Transverse colon (tissue), 4 donors: ENCODE measurements around the gene AGAP9. TPM values are rescaled to one million over a fixed set of nuclear protein-coding genes. Genes with fewer than 3 reads are reported as not detected.
"Not testable (repeated sequence)": the region's sequence is repeated elsewhere in the genome, so short reads cannot be mapped to it uniquely, and the experiment has no call there.

ENCODE experiments used
- DNase-seq: peaks from one replicate; pipeline ENCODE4 v3.0.0-alpha.2; 2019
- H3K27ac ChIP-seq, 4 donors: fragments of 200-600 bp; sonication (generic); 2 replicates each; pipeline ENCODE4 v1.5.1; 2016 to 2018; ENCODE audit warnings: inconsistent platforms in 4 of 4
- H3K27me3 ChIP-seq: fragments of 200-600 bp; sonication (generic); 2 replicates; pipeline ENCODE4 v1.5.1; 2017; ENCODE audit warnings: inconsistent platforms
- H3K36me3 ChIP-seq, 4 donors: fragments of 200-600 bp; sonication (generic); 2 replicates each; pipeline ENCODE4 v1.5.1; 2017 to 2019; ENCODE audit warnings: inconsistent platforms in 4 of 4
- H3K4me1 ChIP-seq, 4 donors: fragments of 200-600 bp; sonication (generic); 2 replicates each; pipeline ENCODE4 v1.5.1; 2017 to 2020; ENCODE audit warnings: inconsistent platforms in 4 of 4
- H3K4me3 ChIP-seq, 4 donors: fragments of 200-600 bp; sonication (generic); 1 replicate in 1 of 4; 2 replicates in 3 of 4; pipeline versions ENCODE4 v1.5.1 to v1.6.1; 2017 to 2019; ENCODE audit warnings: inconsistent platforms in 4 of 4
- H3K9me3 ChIP-seq, 2 donors: fragments of 200-600 bp; sonication (generic); 2 replicates each; pipeline ENCODE4 v1.5.1; 2017 to 2019; ENCODE audit warnings: inconsistent platforms in 2 of 2
- WGBS, 2 donors: methylation state at CpG; one replicate each; pipeline ENCODE4 v1.1.5; 2018; ENCODE audit warnings: low coverage in 1 of 2; 5-methylcytosine and 5-hydroxymethylcytosine counted together
- in situ Hi-C, 4 donors: fragments of 200-750 bp; cut with MboI; loops; one replicate each; pipeline versions ENCODE4 v1.15.0 to v1.15.1; 2017; ENCODE audit warnings: low sequenced_read_pairs in 3 of 4, low pct_ligation_motif_present in 1 of 4, low pct_unique_long_range_greater_than_20kb in 1 of 4
- intact Hi-C: fragments of 100-400 bp; cut with DNase I; formaldehyde crosslinking; loops from one replicate; pipeline ENCODE4 v1.15.1; 2023; ENCODE audit warnings: low total_unique reads
- total RNA-seq, 4 donors: library from RNA; depleted of rRNA; stranded (reverse); fragments of >200 nt; gene quantifications; one replicate each; pipeline ENCODE4 v1.1.0, GENCODE V29; 2016

The AGAP9 gene
- total RNA-seq, 4 donors from 2014 or later, result 2.0 to 18.6 (median 12.4) TPM

- H3K27ac ChIP-seq, H3K4me3 ChIP-seq, H3K4me1 ChIP-seq, H3K36me3 ChIP-seq, intact Hi-C loops, H3K9me3 ChIP-seq, in situ Hi-C loops, H3K27me3 ChIP-seq, DNase-seq: not testable (repeated sequence)
- no CpG with 5 or more reads among the region's 7 CpGs for whole genome bisulfite sequencing, 2 donors
Observed at GRCh38 chr10:47473516-47473915, 49.9 kb downstream of the AGAP9 start.

GRCh38 chr10:47472647-47473046 is 50.8 kb downstream of the AGAP9 start:
- in situ Hi-C loops, H3K9me3 ChIP-seq, DNase-seq, H3K27ac ChIP-seq, H3K27me3 ChIP-seq, H3K4me1 ChIP-seq, H3K4me3 ChIP-seq, intact Hi-C loops, H3K36me3 ChIP-seq: not testable (repeated sequence)
- no CpG with 5 or more reads among the region's 3 CpGs for WGBS, 2 donors

GRCh38 chr10:47472072-47472471 is 51.4 kb downstream of the AGAP9 start:
- H3K36me3 ChIP-seq, H3K27me3 ChIP-seq, H3K9me3 ChIP-seq, intact Hi-C loops, DNase-seq, in situ Hi-C loops, H3K4me1 ChIP-seq, H3K27ac ChIP-seq, H3K4me3 ChIP-seq: not testable (repeated sequence)
- no CpG with 5 or more reads among the region's 5 CpGs for WGBS, 2 donors

GRCh38 chr10:47468731-47469528 is 54.5 kb downstream of the AGAP9 start:
- H3K36me3 ChIP-seq, DNase-seq, H3K4me1 ChIP-seq, H3K27me3 ChIP-seq, H3K27ac ChIP-seq, in situ Hi-C loops, intact Hi-C loops, H3K9me3 ChIP-seq, H3K4me3 ChIP-seq: not testable (repeated sequence)
- 83% methylated on average over 11 of the region's 20 CpGs; no CpG with 5 or more reads in 1 of the 2 donors for WGBS, 2 donors

GRCh38 chr10:47467957-47468356 is 55.5 kb downstream of the AGAP9 start:
- H3K27me3 ChIP-seq, intact Hi-C loops, H3K36me3 ChIP-seq, H3K4me3 ChIP-seq, H3K27ac ChIP-seq, DNase-seq, H3K9me3 ChIP-seq, H3K4me1 ChIP-seq, in situ Hi-C loops: not testable (repeated sequence)
- WGBS, 2 donors, result 87% methylated on average over 4 of the region's 7 CpGs; no CpG with 5 or more reads in 1 of the 2 donors

GRCh38 chr10:47467458-47467857 is 56.0 kb downstream of the AGAP9 start:
- H3K4me1 ChIP-seq, H3K4me3 ChIP-seq, H3K27ac ChIP-seq, H3K9me3 ChIP-seq, intact Hi-C loops, H3K27me3 ChIP-seq, H3K36me3 ChIP-seq, DNase-seq, in situ Hi-C loops: not testable (repeated sequence)
- 94% methylated on average over 3 of the region's 5 CpGs; no CpG with 5 or more reads in 1 of the 2 donors for WGBS, 2 donors

- H3K36me3 ChIP-seq, H3K9me3 ChIP-seq, DNase-seq, H3K27ac ChIP-seq, H3K4me3 ChIP-seq, intact Hi-C loops, H3K4me1 ChIP-seq, H3K27me3 ChIP-seq, in situ Hi-C loops: not testable (repeated sequence)
- WGBS, 2 donors, result 65 to 66% methylated on average over 7 to 14 of the region's 14 CpGs
Observed at GRCh38 chr10:47465216-47465917, 58.1 kb downstream of the AGAP9 start.

GRCh38 chr10:47462577-47463358 is 60.7 kb downstream of the AGAP9 start:
- H3K9me3 ChIP-seq, DNase-seq, H3K27ac ChIP-seq, intact Hi-C loops, H3K4me1 ChIP-seq, H3K27me3 ChIP-seq, in situ Hi-C loops, H3K4me3 ChIP-seq, H3K36me3 ChIP-seq: not testable (repeated sequence)
- 100% methylated on average over 3 of the region's 9 CpGs; no CpG with 5 or more reads in 1 of the 2 donors for WGBS, 2 donors
